GM23338 (cell line): Measurements from ENCODE around the gene CLRN2. TPM values are rescaled to one million over a fixed set of nuclear protein-coding genes. Genes with fewer than 3 reads are reported as not detected.

Experiments
- CREB1 ChIP-seq: fragments of 250-450 bp; sonication (Bioruptor Pico); IDR thresholded peaks from 2 replicates; pipeline ENCODE4 v1.5.0; 2020; ENCODE audit warnings: low read depth, mild to moderate bottlenecking, moderate library complexity
- ETS1 ChIP-seq: IDR thresholded peaks from 2 replicates; pipeline ENCODE4 v1.6.1; 2016; ENCODE audit warnings: antibody characterized with exemption
- EZH2 ChIP-seq: fragments of 200-600 bp; sonication (generic); IDR thresholded peaks from one replicate; pipeline ENCODE4 v1.8.0; 2017; ENCODE audit warnings: antibody characterized with exemption, mild to moderate bottlenecking, low read depth; ENCODE audit not compliant: unreplicated experiment
- EZH2phosphoT487 ChIP-seq: fragments of 200-600 bp; sonication (generic); IDR thresholded peaks from one replicate; pipeline ENCODE4 v1.8.1; 2018; ENCODE audit warnings: antibody characterized with exemption; ENCODE audit not compliant: unreplicated experiment
- JUNB ChIP-seq: IDR thresholded peaks from one replicate; pipeline ENCODE4 v1.6.1; 2016; ENCODE audit warnings: antibody characterized with exemption; ENCODE audit not compliant: unreplicated experiment
- NANOG ChIP-seq: IDR thresholded peaks from 2 replicates; pipeline ENCODE4 v1.6.1; 2016; ENCODE audit warnings: antibody characterized with exemption, borderline replicate concordance
- POLR2AphosphoS5 ChIP-seq: IDR thresholded peaks from 2 replicates; pipeline ENCODE4 v1.6.1; 2016; ENCODE audit warnings: antibody characterized with exemption, low read depth
- ZNF114 ChIP-seq: fragments of 250-450 bp; sonication (Bioruptor Pico); IDR thresholded peaks from 2 replicates; pipeline ENCODE4 v1.5.0; 2020; ENCODE audit warnings: mild to moderate bottlenecking, moderate library complexity
- ZNF331 ChIP-seq: fragments of 250-450 bp; sonication (Bioruptor Pico); IDR thresholded peaks from 2 replicates; pipeline ENCODE4 v1.5.0; 2020; ENCODE audit warnings: low read depth, mild to moderate bottlenecking, moderate library complexity
- ZNF462 ChIP-seq: fragments of 250-450 bp; sonication (Bioruptor Pico); IDR thresholded peaks from 2 replicates; pipeline ENCODE4 v1.5.0; 2020; ENCODE audit warnings: mild to moderate bottlenecking, moderate library complexity
- polyA plus RNA-seq: library from polyadenylated mRNA; unstranded; fragments of >200 nt; fragmentation: Nextera tagmentation; extraction: Ambion mirVana; gene quantifications from 2 replicates; pipeline ENCODE4 v1.2.1, GENCODE V29; 2016
- total RNA-seq: library from RNA; depleted of rRNA; stranded (reverse); fragments of >200 nt; shearing (Covaris generic); gene quantifications from 2 replicates; pipeline ENCODE4 v1.2.3, GENCODE V29; 2014
- TF ChIP-seq, protein P1 (sequence below), 2 experiments: fragments of 200-600 bp in 1 of 2; sonication (generic) in 1 of 2; conservative IDR thresholded peaks; 2 replicates each; pipeline versions ENCODE4 v1.5.1 to v1.6.1; 2016 to 2017; ENCODE audit warnings: antibody characterized with exemption in 2 of 2, low read depth in 2 of 2, mild to moderate bottlenecking in 2 of 2, moderate library complexity in 1 of 2

Gene CLRN2
- total and polyA plus RNA-seq, 2 experiments from 2014 or later: not detected

GRCh38 chr4:17545374-17546140 lies 30.6 kb downstream of the CLRN2 start (continued):
- TF ChIP-seq ZNF462 (CRISPR knock-in tag) (no peak), ZNF114 (no peak), CREB1 (CRISPR knock-in tag) (no peak), ZNF331 (CRISPR knock-in tag) (no peak), ETS1 (no peak), EZH2 (no peak), JUNB (no peak), EZH2phosphoT487 (no peak), POLR2AphosphoS5 (no peak), NANOG (no peak)
- TF ChIP-seq, protein P1, sequence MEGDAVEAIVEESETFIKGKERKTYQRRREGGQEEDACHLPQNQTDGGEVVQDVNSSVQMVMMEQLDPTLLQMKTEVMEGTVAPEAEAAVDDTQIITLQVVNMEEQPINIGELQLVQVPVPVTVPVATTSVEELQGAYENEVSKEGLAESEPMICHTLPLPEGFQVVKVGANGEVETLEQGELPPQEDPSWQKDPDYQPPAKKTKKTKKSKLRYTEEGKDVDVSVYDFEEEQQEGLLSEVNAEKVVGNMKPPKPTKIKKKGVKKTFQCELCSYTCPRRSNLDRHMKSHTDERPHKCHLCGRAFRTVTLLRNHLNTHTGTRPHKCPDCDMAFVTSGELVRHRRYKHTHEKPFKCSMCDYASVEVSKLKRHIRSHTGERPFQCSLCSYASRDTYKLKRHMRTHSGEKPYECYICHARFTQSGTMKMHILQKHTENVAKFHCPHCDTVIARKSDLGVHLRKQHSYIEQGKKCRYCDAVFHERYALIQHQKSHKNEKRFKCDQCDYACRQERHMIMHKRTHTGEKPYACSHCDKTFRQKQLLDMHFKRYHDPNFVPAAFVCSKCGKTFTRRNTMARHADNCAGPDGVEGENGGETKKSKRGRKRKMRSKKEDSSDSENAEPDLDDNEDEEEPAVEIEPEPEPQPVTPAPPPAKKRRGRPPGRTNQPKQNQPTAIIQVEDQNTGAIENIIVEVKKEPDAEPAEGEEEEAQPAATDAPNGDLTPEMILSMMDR (conservative IDR thresholded peaks at IDR 0.05; ENCODE audit: low read depth in 2 of 2): no peak
